Panc1 (cell line): ENCODE data around the gene CPLANE1. TPM values are rescaled to one million over a fixed set of nuclear protein-coding genes. Genes with fewer than 3 reads are reported as not detected.

ENCODE experiments used
- ATAC-seq: fragments of 200-7000 bp; cut with Tn5 transposase; 2 replicates; pipeline ENCODE4 v1.9.1; 2020; ENCODE audit warnings: mild to moderate bottlenecking, moderate library complexity
- BruUV-seq: library from RNA; stranded (reverse); fragments of 400-500 nt; replicated peaks from 2 replicates; lab custom pipeline; 2021; lab: Mats Ljungman, UMichigan
- CTCF ChIA-PET: fragments of 300-600 bp; sonication (Branson Sonifier 250); formaldehyde crosslinking; loops from one replicate; lab custom pipeline; 2022; ENCODE audit warnings: antibody characterized with exemption; lab: Charles Lee
- POLR2A ChIA-PET: fragments of 300-600 bp; sonication (Branson Sonifier 250); formaldehyde crosslinking; loops from one replicate; lab custom pipeline; 2022; ENCODE audit warnings: antibody characterized with exemption; lab: Charles Lee
- DNase-seq: peaks from one replicate; pipeline ENCODE4 v3.0.0-alpha.2; 2010; ENCODE audit warnings: low read depth, low spot score
- H3K27ac ChIP-seq: 2 replicates; pipeline ENCODE4 v1.5.1; 2011; ENCODE audit warnings: mild to moderate bottlenecking, low read length, inconsistent platforms
- H3K27me3 ChIP-seq: fragments of 200-500 bp; sonication (Bioruptor generic); 2 replicates; pipeline ENCODE4 v1.6.0; 2014; ENCODE audit warnings: low read length, inconsistent platforms; ENCODE audit not compliant: control insufficient read depth, insufficient read depth
- H3K36me3 ChIP-seq: fragments of 200-500 bp; sonication (Bioruptor generic); 2 replicates; pipeline ENCODE4 v1.5.1; 2014; ENCODE audit warnings: inconsistent platforms, mild to moderate bottlenecking, low read length, moderate library complexity; ENCODE audit not compliant: control insufficient read depth, insufficient read depth
- H3K4me1 ChIP-seq: 2 replicates; pipeline ENCODE4 v1.5.1; 2011; ENCODE audit warnings: inconsistent platforms, mild to moderate bottlenecking, low read length, moderate library complexity; ENCODE audit not compliant: control insufficient read depth, insufficient read depth
- H3K4me3 ChIP-seq, 2 experiments: 2 replicates each; pipeline ENCODE4 v1.5.1; 2011 to 2012; ENCODE audit warnings: low read depth in 2 of 2, low read length in 2 of 2, mild to moderate bottlenecking in 2 of 2, inconsistent platforms in 1 of 2, moderate library complexity in 1 of 2
- H3K9me3 ChIP-seq: fragments of 200-500 bp; sonication (Bioruptor generic); 2 replicates; pipeline ENCODE4 v1.5.1; 2014; ENCODE audit warnings: low read depth, mild to moderate bottlenecking, inconsistent platforms, low read length, moderate library complexity; ENCODE audit not compliant: control insufficient read depth, insufficient read depth
- POLR2AphosphoS5 ChIP-seq: IDR thresholded peaks from 2 replicates; pipeline ENCODE4 v1.6.1; 2012; ENCODE audit warnings: mild to moderate bottlenecking, low read depth, low read length, moderate library complexity
- SIN3A ChIP-seq: IDR thresholded peaks from 2 replicates; pipeline ENCODE4 v1.6.1; 2012; ENCODE audit warnings: low read depth, mild to moderate bottlenecking, low read length, moderate library complexity, borderline replicate concordance; ENCODE audit not compliant: insufficient read depth
- TCF7L2 ChIP-seq: IDR thresholded peaks from 2 replicates; pipeline ENCODE4 v1.6.1; 2011; ENCODE audit warnings: mild to moderate bottlenecking, low read depth, low read length, inconsistent platforms
- in situ Hi-C: cut with HindIII; loops from 2 replicates; pipeline ENCODE4 v1.10.0; 2016; ENCODE audit warnings: low sequenced_read_pairs, low pct_unique_long_range_greater_than_20kb
- intact Hi-C: fragments of 100-400 bp; cut with micrococcal nuclease; formaldehyde crosslinking; loops from one replicate; pipeline ENCODE4 v1.10.0; 2022; ENCODE audit not compliant: unreplicated experiment
- total RNA-seq: library from RNA; stranded (reverse); gene quantifications from one replicate; pipeline ENCODE4 v1.2.1, GENCODE V29; 2021; ENCODE audit not compliant: unreplicated experiment
- TF ChIP-seq, protein P1 (sequence below): fragments of 450-650 bp; IDR thresholded peaks from 2 replicates; pipeline ENCODE4 v1.5.1; 2017; ENCODE audit warnings: mild to moderate bottlenecking
- TF ChIP-seq, protein P2 (sequence below), 2 experiments: IDR thresholded peaks; 2 replicates each; pipeline ENCODE4 v1.6.1; 2011 to 2012; ENCODE audit warnings: low read depth in 2 of 2, control low read depth in 1 of 2, low read length in 1 of 2, mild to moderate bottlenecking in 1 of 2, moderate library complexity in 1 of 2; ENCODE audit not compliant: insufficient read depth in 1 of 2

The CPLANE1 gene
- total RNA-seq, 1 experiment from 2014 or later = 18.1 TPM

DNA sequence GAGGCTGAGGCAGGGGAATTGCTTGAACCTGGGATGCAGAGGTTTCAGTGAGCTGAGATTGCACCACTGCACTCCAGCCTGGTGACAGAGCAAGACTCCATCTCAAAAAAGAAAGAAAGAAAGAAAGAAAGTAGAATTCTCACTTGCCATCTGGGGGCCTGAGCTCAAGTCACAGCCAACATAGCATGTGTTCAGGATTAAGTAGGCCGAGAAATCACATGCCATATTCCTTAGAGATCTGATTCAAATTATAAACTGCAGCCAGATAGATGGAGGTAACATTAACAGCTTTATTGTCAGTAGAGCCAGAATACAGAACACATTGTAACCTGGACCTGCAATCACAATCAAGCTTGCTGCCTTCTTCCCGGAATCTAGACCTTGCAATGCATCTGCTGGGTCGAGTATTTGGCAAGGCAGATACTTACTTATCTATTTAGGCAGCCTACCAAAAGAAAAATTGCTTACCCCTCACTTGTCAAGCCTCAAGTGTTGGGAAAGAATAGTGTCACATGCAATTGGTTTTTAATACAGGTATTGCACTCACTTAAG, 173.7 kb downstream of the CPLANE1 start:
- TF ChIP-seq, protein P1, sequence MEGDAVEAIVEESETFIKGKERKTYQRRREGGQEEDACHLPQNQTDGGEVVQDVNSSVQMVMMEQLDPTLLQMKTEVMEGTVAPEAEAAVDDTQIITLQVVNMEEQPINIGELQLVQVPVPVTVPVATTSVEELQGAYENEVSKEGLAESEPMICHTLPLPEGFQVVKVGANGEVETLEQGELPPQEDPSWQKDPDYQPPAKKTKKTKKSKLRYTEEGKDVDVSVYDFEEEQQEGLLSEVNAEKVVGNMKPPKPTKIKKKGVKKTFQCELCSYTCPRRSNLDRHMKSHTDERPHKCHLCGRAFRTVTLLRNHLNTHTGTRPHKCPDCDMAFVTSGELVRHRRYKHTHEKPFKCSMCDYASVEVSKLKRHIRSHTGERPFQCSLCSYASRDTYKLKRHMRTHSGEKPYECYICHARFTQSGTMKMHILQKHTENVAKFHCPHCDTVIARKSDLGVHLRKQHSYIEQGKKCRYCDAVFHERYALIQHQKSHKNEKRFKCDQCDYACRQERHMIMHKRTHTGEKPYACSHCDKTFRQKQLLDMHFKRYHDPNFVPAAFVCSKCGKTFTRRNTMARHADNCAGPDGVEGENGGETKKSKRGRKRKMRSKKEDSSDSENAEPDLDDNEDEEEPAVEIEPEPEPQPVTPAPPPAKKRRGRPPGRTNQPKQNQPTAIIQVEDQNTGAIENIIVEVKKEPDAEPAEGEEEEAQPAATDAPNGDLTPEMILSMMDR = no peak
- no peak for TF ChIP-seq SIN3A
- TF ChIP-seq, protein P2, sequence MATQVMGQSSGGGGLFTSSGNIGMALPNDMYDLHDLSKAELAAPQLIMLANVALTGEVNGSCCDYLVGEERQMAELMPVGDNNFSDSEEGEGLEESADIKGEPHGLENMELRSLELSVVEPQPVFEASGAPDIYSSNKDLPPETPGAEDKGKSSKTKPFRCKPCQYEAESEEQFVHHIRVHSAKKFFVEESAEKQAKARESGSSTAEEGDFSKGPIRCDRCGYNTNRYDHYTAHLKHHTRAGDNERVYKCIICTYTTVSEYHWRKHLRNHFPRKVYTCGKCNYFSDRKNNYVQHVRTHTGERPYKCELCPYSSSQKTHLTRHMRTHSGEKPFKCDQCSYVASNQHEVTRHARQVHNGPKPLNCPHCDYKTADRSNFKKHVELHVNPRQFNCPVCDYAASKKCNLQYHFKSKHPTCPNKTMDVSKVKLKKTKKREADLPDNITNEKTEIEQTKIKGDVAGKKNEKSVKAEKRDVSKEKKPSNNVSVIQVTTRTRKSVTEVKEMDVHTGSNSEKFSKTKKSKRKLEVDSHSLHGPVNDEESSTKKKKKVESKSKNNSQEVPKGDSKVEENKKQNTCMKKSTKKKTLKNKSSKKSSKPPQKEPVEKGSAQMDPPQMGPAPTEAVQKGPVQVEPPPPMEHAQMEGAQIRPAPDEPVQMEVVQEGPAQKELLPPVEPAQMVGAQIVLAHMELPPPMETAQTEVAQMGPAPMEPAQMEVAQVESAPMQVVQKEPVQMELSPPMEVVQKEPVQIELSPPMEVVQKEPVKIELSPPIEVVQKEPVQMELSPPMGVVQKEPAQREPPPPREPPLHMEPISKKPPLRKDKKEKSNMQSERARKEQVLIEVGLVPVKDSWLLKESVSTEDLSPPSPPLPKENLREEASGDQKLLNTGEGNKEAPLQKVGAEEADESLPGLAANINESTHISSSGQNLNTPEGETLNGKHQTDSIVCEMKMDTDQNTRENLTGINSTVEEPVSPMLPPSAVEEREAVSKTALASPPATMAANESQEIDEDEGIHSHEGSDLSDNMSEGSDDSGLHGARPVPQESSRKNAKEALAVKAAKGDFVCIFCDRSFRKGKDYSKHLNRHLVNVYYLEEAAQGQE (IDR thresholded peaks at IDR 0.05; ENCODE audit: insufficient read depth in 1 of 2, low read depth in 2 of 2, low read length in 1 of 2) = no peak
- no peak for TF ChIP-seq POLR2AphosphoS5
- TF ChIP-seq TCF7L2 = no peak
- H3K9me3 ChIP-seq = no peaks in the 10 kb centered on the region
- CTCF ChIA-PET = no interaction called here
- BruUV-seq = no TSS peak
- H3K4me3 ChIP-seq = no peak overlapping the region
- no peaks in the 10 kb centered on the region for H3K27me3 ChIP-seq
- ATAC-seq = no peak
- no peak overlapping the region for H3K27ac ChIP-seq
- no peak for DNase-seq
- intact Hi-C loops = no loop called here
- in situ Hi-C loops = no loop called here
- H3K36me3 ChIP-seq = no peaks in the 10 kb centered on the region
- POLR2A ChIA-PET = no interaction called here
- H3K4me1 ChIP-seq = no peaks in the 10 kb centered on the region

DNA sequence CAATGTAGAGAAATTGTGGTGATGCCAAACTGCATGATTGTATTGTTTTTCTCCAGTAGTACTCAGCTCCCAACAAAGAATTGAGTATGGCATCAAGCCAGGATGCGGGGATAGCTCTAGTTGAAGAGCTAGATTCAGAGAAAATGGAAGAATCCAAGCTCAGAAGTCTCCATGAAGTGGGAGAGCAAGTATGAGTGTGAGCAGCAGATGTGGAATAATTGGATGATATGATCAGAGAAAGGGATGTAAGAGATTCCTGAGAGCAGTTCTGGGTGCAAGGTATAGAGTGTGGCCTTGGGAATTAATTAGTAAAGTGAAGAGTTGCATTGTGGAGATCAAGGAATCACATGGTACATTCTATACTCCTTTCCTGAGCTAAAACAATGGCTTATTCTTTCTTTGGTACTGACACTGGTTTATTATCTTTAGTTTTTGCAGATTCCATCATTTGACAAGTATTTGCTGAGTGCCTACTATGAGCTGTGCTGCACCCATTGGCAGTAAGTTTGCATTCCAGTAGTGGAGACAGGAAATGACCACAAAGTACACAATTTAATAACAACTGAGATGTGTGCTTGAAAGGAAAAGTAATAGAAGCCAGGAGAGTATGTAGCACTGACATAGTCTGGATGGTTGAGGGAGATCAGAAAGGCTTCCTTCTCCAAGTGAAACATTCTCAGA, 177.1 kb downstream of the CPLANE1 start:
- Histone ChIP-seq H3K27ac (no peak overlapping the region), H3K27me3 (no peaks in the 10 kb centered on the region), H3K36me3 (no peaks in the 10 kb centered on the region), H3K4me3 (no peak overlapping the region), H3K9me3 (no peaks in the 10 kb centered on the region), H3K4me1 (no peaks in the 10 kb centered on the region)
- ATAC-seq (peak; percentile 64), DNase-seq (no peak)
- intact Hi-C loops (no loop called here), in situ Hi-C loops (no loop called here)
- no TSS peak for BruUV-seq
- CTCF ChIA-PET = no interaction called here
- POLR2A ChIA-PET = no interaction called here
- TF ChIP-seq TCF7L2 = no peak
- TF ChIP-seq, protein P2 (IDR thresholded peaks at IDR 0.05; ENCODE audit: insufficient read depth in 1 of 2, low read depth in 2 of 2, low read length in 1 of 2) = no peak
- TF ChIP-seq POLR2AphosphoS5 = no peak
- no peak for TF ChIP-seq SIN3A
- TF ChIP-seq, protein P1 = no peak
